Astrocyte (in vitro differentiated cells and primary cell): ENCODE measurements around the gene OR5B21.
A peak's percentile ranks its signal among the peaks of the same experiment; 100 is the strongest.

ENCODE experiments used
- EZH2 ChIP-seq: IDR thresholded peaks from 2 replicates; pipeline ENCODE4 v1.6.1; 2012; ENCODE audit warnings: mild to moderate bottlenecking, low read length, inconsistent platforms; ENCODE audit not compliant: insufficient read depth
- TF ChIP-seq, protein P1 (sequence below): IDR thresholded peaks from 2 replicates; pipeline ENCODE4 v1.5.1; 2011; ENCODE audit warnings: low read depth, mild to moderate bottlenecking, inconsistent platforms, low read length, moderate library complexity; ENCODE audit not compliant: insufficient read depth

GRCh38 chr11:58513747-58514367 lies 6.0 kb upstream of the OR5B21 start:
- TF ChIP-seq, protein P1, sequence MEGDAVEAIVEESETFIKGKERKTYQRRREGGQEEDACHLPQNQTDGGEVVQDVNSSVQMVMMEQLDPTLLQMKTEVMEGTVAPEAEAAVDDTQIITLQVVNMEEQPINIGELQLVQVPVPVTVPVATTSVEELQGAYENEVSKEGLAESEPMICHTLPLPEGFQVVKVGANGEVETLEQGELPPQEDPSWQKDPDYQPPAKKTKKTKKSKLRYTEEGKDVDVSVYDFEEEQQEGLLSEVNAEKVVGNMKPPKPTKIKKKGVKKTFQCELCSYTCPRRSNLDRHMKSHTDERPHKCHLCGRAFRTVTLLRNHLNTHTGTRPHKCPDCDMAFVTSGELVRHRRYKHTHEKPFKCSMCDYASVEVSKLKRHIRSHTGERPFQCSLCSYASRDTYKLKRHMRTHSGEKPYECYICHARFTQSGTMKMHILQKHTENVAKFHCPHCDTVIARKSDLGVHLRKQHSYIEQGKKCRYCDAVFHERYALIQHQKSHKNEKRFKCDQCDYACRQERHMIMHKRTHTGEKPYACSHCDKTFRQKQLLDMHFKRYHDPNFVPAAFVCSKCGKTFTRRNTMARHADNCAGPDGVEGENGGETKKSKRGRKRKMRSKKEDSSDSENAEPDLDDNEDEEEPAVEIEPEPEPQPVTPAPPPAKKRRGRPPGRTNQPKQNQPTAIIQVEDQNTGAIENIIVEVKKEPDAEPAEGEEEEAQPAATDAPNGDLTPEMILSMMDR: peak; percentile 84
- no peak for TF ChIP-seq EZH2
